Fibroblast of skin of left biceps (primary cell): ENCODE measurements around the gene PTPRD.
"Not testable (repeated sequence)": the region's sequence is repeated elsewhere in the genome, so short reads cannot be mapped to it uniquely, and the experiment has no call there.

Experiments used
- DNase-seq, 2 experiments: peaks; one replicate each; pipeline ENCODE4 v3.0.0-alpha.2; 2013; ENCODE audit warnings: low read depth in 2 of 2

Gene PTPRD

DNA sequence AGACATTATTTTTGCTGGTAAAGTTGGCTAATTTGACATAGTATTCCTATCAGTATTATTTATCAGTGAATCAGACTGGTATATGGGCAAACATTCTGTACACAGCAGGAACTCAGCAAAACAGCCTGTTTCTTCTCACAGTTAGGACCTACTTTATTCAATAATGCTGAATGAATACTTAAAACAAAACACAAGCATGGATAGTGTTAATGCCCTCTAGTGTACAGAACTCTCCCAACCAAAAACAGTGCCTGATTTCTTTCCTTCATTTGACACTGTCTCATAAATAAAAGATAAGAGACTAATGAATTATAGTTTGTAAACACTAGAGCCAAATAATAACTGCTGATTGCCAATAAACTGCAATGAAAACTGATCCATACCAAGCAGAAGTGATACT is 1113.3 kb downstream of the PTPRD start:
- DNase-seq, result no peak

DNA sequence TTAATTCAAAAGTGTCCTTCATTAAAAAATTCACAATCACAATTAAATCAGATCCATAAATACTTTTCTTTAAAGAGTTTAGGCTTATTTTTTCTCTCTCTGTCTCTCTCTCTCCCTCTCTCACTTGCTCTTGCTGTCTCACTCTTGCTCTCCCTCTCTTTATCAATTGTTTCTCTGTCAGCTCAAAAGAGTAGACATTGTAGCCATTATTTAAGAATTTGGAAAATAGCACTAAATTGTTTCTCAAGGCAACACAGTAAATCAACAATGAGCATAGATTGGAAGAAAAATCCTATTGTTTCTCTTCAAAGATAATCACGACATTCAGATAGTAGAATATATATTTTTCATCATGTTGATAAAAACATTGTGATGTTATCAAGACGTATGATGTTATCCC is 1114.0 kb downstream of the PTPRD start:
- DNase-seq, result no peak

GRCh38 chr9:9498128-9498527 is 1114.7 kb downstream of the PTPRD start:
- no peak for DNase-seq

DNA sequence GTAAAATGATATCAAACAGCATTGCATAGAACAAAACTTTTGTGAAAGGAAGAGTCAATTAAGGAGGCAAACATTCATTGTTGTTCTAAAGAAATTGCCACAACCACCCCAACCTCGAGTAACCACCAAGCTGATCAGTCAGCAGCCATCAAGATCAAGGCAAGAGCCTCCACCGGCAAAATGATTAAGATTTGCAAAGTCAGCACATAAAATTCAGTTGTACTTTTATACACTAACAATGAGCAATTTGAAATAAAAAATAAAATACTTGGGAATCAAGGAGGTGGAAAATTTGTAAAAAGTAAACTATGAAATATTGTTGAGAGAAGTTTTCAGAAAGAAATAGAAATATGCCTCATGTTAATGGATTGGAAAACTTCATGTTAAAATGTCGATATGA is 1118.5 kb downstream of the PTPRD start:
- no peak for DNase-seq

DNA sequence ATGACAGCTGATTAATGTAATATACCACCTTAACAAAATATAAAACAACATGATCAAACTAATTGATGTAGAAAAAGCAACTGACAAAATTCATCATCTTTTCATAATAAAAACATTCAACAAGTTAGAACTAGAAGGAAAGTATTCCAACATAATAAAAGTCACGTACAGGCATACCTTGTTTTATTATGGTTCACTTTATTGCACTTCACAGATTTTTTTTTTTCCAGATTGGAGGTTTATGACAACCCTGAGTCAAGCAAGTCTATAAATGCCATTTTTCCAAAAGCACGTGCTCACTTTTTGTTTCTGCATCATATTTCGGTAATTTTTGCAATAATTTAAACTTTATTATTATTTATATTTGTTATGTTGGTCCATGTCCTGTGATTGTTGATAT is 1120.3 kb downstream of the PTPRD start:
- no peak for DNase-seq

DNA sequence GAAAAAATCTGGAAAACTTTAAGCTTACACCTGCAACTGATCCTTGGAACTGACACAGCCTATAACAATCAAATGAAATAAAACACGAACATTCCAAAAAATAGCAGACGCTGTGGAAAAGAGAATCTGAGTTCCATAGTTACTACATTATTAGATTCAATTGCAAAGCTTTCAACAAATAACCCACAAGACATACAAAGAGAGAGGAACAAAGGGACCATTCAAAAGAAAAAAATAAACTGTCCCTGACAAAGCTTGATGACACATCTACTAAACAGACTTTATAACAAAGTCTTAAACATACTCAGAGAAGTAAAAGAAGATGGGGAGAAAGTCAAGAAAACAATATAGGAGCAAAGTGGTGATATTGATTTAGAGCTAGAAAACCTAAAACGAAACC is 1123.6 kb downstream of the PTPRD start:
- no peak for DNase-seq

DNA sequence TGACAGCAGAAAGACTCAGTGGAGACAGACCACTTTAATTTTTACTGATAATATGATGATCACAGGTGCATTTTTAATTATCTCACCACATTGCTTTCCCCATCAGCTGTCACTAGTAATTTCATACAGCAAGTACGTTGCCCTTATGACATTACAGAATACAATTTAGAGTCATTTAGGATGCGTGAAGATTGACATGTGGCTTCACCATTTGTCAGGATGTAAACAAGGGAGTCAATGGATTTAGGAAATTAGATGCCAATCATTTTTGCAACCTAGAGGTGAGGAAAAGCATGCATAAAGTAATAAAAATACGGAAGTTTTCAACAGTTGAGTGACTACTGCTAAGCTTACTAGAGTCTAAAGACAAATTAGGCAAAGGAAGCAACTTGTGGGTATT is 1129.6 kb downstream of the PTPRD start:
- no peak for DNase-seq

GRCh38 chr9:9478741-9479140 is 1134.1 kb downstream of the PTPRD start:
- no peak for DNase-seq

DNA sequence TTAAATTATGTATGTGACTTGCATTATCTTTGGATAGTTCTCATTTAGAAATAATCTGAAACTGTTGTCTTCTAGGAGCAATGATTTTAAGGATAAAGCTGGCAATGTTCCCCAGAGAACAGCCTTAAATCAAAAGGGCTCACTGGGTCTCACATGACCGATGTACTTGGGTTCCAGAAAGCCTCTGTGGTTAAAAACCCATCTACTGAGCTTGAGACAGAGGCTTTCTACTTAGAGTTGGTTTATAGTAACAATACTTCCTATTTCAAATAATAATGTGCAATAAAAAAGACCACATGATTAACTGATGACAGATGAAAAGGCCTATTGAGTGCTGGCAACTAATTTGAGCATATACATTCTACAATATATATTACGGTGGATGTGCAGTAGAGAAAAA is 1143.5 kb downstream of the PTPRD start:
- DNase-seq, result no peak

DNA sequence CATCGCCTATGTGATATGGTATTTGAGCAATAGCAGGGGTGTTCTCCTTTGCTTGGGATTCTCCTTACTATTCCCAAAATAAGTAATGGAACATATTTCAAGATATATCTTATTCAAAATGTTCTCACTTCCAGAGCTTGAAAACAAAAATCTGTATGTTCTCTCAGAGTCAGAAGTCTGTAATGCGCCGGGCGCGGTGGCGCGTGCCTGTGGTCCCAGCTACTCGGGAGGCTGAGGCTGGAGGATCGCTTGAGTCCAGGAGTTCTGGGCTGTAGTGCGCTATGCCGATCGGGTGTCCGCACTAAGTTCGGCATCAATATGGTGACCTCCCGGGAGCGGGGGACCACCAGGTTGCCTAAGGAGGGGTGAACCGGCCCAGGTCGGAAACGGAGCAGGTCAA is 1170.9 kb downstream of the PTPRD start:
- DNase-seq, result not testable (repeated sequence)

- DNase-seq, result no peak
Measured at GRCh38 chr9:9437641-9438040, 1175.2 kb downstream of the PTPRD start.

GRCh38 chr9:9426454-9426853 is 1186.3 kb downstream of the PTPRD start:
- not testable (repeated sequence) for DNase-seq

- no peak for DNase-seq
Measured at GRCh38 chr9:9412241-9412640, 1200.6 kb downstream of the PTPRD start.

DNA sequence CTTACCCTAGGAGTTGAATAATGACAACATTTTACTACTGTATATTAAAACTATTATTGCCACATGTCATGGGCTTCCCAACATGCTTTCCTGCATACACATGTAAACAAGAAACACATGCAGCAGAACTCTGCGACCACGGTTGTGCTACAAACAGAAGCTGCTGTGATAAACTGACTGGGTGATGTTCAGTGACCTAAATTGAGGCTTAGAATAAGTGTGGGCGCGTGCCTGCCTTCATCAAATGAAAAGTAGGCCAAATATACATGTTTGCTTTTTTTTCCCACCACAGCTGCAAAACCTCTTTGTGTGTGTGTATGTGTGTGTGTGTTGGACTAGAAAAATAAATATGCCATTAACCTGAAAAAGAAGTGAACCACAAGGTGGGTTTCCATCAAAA is 1202.1 kb downstream of the PTPRD start:
- DNase-seq, result no peak

DNA sequence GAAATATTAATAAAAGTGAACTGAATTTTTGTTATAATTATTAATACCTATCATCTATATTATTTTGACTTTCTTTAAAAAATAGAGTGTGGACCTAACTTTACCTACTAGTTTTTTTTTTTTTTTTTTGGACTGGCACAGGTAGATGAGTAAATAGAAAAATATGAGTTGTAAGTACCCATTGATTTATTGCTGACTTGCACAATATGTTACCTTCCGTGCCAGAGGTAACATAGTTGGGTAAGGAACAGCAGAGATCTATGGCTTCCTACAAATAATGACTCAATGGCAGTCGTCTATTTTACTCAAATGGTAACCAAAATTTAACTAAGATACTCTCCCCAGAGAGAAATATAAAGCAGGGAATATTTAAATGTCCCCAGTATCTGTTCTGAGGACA is 1212.8 kb downstream of the PTPRD start:
- DNase-seq, result no peak

- DNase-seq, result no peak
Measured at GRCh38 chr9:9396518-9396917, 1216.3 kb downstream of the PTPRD start.

DNA sequence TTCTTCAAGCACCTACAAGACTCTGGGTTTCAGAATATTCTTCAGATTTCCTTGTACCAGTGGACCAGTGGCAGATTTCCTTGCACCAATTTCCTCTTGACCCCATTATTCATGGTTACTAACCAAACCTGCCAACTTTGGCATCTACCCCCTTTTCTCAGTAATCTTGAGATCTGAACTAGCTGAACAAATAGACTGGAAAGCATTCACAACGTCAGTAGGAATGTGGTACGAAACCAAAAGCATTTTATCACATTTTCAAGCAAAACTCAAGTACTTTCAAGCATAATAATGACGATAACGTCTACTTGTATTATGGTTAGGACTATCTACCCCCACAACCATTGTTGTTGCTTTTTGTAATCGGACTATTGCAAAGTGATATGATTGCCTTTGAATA is 1217.3 kb downstream of the PTPRD start:
- DNase-seq, result no peak

- DNase-seq, result no peak
Measured at GRCh38 chr9:9392755-9393154, 1220.0 kb downstream of the PTPRD start.

GRCh38 chr9:9389904-9390303 is 1222.9 kb downstream of the PTPRD start:
- DNase-seq, result no peak

GRCh38 chr9:9387511-9388115 is 1225.2 kb downstream of the PTPRD start:
- no peak for DNase-seq

- no peak for DNase-seq
Measured at GRCh38 chr9:9362332-9362731, 1250.5 kb downstream of the PTPRD start.

GRCh38 chr9:9352877-9353481 is 1259.8 kb downstream of the PTPRD start:
- DNase-seq, result no peak

DNA sequence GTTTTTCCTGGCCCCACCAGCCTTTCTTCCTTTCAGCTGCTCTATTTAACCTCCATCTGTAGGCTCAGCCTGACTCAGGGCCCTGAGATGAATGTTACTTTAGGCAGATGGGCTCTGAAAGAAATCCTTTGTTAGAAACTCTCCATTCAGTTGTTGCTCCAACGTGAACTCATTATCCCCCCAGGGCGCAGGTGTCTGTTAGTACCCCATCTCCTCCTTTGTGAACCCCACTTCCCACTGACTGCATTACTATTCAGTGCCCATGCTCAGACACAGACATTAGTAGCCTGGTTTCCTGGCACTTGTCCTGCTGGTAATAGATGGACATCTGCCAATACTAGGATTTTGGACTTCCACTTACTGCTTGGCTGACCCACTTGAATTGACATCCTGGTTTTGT is 1271.6 kb downstream of the PTPRD start:
- no peak for DNase-seq

- DNase-seq, result no peak
Measured at GRCh38 chr9:9337129-9337528, 1275.7 kb downstream of the PTPRD start.
